GM21381 (cell line): ENCODE data around the gene SYP.

Source experiments
- ATAC-seq: cut with Tn5 transposase; IDR thresholded peaks from one replicate; pipeline ENCODE4 v1.9.1; 2021; ENCODE audit warnings: mild to moderate bottlenecking, moderate library complexity; ENCODE audit not compliant: unreplicated experiment

The SYP gene

GRCh38 chrX:49221868-49222267 lies 21.9 kb upstream of the SYP start:
- ATAC-seq: no peak

GRCh38 chrX:49220100-49220499 lies 20.1 kb upstream of the SYP start:
- ATAC-seq: no peak

GRCh38 chrX:49214996-49215526 lies 15.1 kb upstream of the SYP start:
- ATAC-seq: no peak

GRCh38 chrX:49214416-49214815 lies 14.4 kb upstream of the SYP start:
- ATAC-seq: no peak

- ATAC-seq: no peak
These were observed 12.9 kb upstream of the SYP start for GRCh38 chrX:49212861-49213260.

- ATAC-seq: no peak
These were observed 12.2 kb upstream of the SYP start for GRCh38 chrX:49212209-49212608.

- ATAC-seq: no peak
These were observed 11.1 kb upstream of the SYP start for GRCh38 chrX:49211074-49211473.

- no peak for ATAC-seq
These were observed 10.4 kb upstream of the SYP start for GRCh38 chrX:49210406-49210805.

GRCh38 chrX:49209434-49210251 lies 9.7 kb upstream of the SYP start:
- ATAC-seq: no peak

- no peak for ATAC-seq
These were observed 8.4 kb upstream of the SYP start for GRCh38 chrX:49208399-49208798.

- ATAC-seq: no peak
These were observed 6.5 kb upstream of the SYP start for GRCh38 chrX:49206543-49206942.

GRCh38 chrX:49205443-49205842 lies 5.5 kb upstream of the SYP start:
- ATAC-seq: no peak

GRCh38 chrX:49204709-49205108 lies 4.7 kb upstream of the SYP start:
- no peak for ATAC-seq

- ATAC-seq: no peak
These were observed 4.0 kb upstream of the SYP start for GRCh38 chrX:49204017-49204416.

- no peak for ATAC-seq
These were observed 3.5 kb upstream of the SYP start for GRCh38 chrX:49203536-49203935.

GRCh38 chrX:49202022-49202421 lies 2.0 kb upstream of the SYP start:
- no peak for ATAC-seq

GRCh38 chrX:49199315-49199595 lies 738 bp downstream of the SYP start:
- no peak for ATAC-seq

- no peak for ATAC-seq
These were observed 1.3 kb downstream of the SYP start for GRCh38 chrX:49198540-49199314.

- no peak for ATAC-seq
These were observed 2.4 kb downstream of the SYP start for GRCh38 chrX:49197543-49198087.

GRCh38 chrX:49193542-49193964 lies 6.4 kb downstream of the SYP start:
- no peak for ATAC-seq

- ATAC-seq: no peak
These were observed 7.2 kb downstream of the SYP start for GRCh38 chrX:49192722-49193328.
